GM19238 (cell line): ENCODE measurements around the gene SLC22A23.
A peak's percentile ranks its signal among the peaks of the same experiment; 100 is the strongest.

Source experiments
- DNase-seq: peaks from one replicate; pipeline ENCODE4 v3.0.0; 2011; ENCODE audit warnings: low spot score; ENCODE audit not compliant: insufficient read length

SLC22A23 gene

GRCh38 chr6:3422435-3423070 is 34.3 kb downstream of the SLC22A23 start:
- no peak for DNase-seq

DNA sequence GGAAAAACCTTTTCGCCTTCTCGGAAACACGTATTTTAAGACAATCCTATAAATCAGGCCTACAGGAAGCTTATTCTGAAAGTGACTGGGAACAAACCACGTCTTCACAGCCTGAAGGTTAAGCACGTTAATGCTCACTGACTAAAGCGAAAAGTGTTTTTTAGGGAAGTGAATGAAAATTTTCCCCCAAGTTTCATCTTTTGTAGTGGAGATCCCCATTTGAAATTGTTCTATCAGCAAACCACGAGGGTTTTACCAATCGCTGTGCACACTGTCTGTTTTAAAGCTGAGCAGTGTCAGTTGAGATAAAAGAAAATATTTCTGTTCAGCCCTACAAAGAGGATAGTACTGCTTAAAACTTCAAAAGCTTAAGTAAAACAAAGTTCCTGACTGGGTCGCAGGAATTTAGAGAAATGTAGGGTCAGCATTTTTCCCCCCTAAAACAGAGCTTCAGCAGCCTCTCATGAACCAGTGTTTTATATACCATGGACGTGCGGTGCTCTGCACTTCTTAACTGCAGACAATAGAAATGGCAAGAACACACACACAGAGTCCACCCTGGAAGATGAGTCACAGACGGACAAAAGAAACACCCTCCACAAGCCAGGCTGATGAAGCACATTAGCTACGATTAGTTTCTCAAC is 34.9 kb downstream of the SLC22A23 start:
- no peak for DNase-seq

- DNase-seq: no peak
Observed at GRCh38 chr6:3421143-3421542, 35.7 kb downstream of the SLC22A23 start.

DNA sequence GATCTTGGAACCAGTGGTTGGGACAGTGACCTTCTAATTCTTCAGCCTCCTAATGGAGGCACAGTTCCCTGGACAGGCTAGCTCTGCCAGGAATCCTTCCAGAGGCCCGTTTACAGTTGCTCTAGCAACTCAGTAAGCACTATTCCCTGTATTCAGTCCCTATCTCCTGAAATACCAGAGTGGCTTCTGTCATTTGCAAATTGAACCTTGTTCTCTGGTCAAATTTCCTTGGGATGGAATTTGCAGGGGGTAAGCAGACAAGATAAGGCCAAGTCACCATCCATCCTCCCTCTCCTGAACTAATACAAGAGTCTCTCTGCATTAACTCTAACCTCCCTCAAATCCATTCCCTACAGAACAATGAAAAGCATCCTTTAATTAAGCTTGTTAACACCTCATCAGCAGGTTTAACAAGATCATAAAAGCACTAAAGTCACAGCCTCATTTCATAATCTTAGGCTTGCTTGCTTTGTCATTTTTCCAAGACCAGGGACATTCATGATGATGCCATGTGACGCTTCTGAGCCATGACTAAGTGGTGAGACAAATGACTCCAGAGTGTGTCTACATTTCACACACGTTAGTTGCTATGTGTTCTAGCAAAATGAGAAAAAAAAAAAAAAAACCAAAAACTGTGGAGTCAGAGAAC is 37.1 kb downstream of the SLC22A23 start:
- DNase-seq: no peak

- no peak for DNase-seq
Observed at GRCh38 chr6:3418496-3419060, 38.3 kb downstream of the SLC22A23 start.

- no peak for DNase-seq
Observed at GRCh38 chr6:3417473-3417872, 39.4 kb downstream of the SLC22A23 start.

GRCh38 chr6:3415490-3415889 is 41.4 kb downstream of the SLC22A23 start:
- DNase-seq: no peak

DNA sequence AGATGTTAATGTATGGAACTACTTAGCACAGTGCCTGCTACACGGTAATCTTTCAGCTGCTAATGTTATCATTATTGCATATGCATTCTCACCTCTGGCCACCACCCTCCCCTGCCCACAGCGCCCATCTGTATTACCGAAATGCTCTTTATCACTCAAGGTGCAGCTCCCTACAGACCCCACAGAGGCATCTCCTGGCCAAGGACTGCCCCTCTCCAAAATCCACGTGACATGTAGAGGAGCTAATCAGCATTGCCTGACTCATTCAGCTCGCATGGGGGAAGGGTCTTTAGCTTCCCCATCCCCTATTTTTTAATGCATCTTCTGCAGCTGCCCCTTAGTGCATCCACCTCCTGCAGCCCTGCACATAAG is 41.8 kb downstream of the SLC22A23 start:
- no peak for DNase-seq

GRCh38 chr6:3414327-3415081 is 42.3 kb downstream of the SLC22A23 start:
- DNase-seq: no peak

DNA sequence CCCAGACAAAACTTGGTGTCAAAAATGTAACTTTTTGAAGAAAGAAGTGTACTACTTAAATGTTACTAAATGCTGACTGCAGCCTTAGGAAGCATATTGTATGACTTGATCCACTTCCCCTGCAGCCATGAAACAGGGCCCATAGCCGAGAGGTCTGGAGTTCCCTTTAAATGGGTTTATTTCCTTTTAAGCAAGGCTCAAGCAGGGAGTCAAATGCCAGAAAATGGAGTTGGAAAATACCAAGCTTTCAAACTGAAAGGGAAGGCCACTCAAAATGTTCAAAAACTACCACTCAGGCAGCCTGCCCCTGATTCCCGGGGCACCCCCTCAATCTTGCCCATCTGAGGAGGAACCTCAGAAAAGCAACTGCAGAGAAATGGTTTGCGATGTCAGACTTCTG is 43.3 kb downstream of the SLC22A23 start:
- no peak for DNase-seq

DNA sequence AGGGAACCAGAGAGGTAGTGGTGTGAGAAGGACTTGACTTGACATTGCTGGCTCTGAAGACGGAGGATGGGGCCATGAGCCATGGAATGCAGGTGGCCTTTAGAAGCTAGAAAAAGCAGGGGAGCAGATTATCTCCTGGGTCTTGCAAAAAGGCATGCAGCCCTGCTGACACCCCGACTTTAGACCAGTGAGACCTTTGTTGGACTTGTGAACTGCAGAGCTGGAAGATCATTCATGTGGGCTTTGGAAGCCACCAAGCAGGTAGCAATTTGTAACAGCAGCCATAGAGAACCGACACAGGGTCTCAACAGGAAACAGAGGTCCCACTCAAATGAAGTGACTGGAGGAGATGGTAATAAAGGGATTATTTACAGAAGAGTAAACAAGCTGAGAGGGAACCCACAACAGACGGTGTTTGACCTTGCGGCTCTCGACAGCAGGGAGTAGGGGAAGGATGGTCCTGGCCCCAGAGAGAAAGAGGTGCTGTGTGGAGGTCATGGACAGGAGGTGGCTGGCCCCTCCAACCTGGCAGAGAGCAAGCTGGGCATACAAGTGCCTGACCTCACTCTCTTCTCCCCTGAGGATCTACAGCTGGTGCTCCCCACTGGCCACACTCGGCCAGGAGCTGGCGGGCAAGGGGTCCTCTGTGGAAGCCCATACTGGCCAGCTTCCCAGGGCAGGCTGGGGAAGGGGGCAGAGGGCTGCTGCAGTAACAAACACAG is 43.9 kb downstream of the SLC22A23 start:
- DNase-seq: no peak

DNA sequence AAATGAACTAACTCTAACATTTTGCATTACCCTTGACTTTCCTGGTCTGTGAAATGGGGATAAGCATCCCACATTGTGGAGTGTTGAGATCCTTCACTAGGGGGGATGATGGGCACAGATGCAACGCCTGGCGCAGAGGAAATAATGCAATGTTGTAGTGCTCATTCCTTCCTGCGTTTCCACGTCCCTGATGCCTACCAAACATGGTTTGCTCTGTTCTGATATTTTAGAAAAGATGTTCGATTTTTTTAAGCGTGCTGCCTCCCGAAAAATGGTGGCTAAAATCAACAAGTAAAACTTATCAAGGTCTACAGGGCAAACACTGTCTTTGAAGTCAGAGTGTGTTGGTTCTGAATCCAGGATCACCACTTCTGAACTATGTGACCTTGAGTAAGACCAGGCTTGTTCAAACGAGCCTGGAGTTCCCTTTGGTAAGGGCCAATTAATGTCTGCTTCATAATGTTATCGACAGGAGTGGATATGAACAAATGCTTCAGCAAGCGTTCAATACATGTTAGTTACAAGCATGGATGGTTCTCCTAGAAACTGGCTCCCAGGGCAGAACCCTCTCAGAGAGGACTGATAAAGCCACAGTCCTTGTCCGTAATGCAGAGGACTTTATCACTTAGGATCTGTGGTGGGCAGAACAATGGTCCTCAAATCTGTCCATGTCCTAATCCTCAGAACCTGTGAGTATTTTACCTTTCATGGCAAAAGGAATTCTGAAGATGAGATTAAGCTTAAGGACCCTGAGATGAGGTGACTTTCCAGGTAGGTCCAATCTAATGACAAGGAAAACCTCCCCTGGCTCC is 44.7 kb downstream of the SLC22A23 start:
- DNase-seq: no peak

DNA sequence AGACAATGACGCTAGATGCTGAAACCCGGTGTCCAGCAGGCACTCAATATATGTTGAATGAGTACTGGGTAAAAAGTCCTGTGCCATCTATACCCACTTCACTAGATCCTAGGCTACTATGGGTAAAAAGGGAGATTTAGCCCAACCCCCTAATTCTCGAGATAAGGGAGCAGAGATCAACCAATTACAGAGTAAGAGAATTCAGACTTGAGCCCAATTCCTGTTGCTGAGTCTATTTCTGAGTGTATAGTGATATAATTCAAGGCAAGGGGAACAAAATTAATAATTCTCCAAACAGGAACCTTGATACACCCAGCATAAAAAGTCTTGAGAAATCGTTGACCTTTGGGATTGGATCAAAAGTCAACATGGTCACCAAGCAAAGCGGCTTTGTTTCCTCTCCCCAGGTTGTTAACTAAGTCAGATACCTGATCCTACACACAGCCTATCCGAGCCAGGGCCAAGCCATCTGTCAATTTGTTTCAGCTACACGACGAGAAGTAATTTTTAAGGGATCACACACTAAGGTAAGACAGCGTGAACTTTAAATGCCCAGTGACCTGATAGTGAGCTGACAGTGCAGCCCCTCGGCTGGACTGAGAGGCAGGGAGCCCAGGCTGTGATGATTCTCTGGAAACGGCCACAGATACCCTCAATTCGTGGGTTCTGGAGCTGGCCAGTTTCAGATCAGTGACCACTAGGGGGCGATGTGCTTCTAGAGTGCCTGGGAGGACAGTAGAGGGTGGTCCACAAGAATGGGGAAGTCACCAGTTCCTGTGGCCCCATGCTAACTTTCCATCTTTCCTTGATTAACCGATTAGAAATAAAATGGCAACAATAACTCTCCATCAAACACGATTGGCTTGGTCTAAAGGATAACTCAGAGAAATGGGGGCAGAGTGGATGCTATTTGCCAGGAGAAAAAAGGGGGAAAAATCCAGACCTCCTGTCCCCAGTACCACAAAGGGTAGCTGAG is 46.2 kb downstream of the SLC22A23 start:
- DNase-seq: peak; percentile 29

DNA sequence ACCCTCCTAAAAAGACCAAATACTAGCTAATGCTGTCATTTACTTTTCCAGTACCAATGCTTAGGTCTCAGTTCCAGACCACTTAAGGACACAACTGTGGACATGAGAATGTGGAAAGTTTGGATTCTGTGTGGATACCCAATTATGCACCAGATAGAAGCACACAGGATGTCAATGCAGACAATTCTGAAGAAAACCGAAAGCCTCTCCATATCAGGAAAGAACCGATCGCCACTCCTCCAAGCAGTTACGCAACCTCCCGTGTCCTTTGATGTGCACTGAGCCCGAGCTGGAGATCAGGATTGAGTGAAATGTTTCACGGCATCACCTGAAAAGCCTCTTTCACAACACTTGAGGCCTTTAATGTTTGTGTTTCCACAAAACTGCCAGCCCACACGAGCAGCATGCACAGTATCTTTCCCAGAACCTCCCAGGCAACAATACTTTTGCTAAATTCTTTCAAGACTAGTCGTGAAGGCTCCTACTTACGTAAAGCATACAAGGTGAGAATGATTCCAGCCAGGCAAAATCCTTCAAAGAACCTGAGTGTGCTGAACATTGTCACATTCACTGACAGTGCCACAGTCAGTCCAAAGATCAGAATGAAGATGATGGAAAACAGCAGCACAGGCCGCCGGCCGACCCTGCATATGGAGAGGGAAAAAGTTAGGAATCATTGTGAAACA is 47.0 kb downstream of the SLC22A23 start:
- no peak for DNase-seq

DNA sequence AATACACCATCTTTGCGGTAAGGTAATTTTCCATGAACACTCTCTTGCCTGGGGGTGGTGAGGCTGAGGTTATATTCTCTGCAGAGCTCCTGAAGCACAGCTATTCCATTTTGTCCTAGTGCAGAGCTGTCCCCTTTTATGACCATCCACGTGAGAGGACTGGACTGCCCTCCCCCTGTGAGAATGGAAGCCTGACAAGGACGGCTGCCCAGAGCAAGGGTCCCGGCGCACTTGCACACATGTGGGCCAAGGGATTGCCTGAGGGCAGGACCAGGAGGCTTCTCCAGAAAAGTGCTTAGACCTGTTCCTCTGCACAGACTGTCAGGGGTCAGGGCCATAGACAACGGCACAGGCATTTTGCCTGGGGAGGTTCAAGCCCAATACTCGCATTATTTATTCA is 48.2 kb downstream of the SLC22A23 start:
- no peak for DNase-seq

DNA sequence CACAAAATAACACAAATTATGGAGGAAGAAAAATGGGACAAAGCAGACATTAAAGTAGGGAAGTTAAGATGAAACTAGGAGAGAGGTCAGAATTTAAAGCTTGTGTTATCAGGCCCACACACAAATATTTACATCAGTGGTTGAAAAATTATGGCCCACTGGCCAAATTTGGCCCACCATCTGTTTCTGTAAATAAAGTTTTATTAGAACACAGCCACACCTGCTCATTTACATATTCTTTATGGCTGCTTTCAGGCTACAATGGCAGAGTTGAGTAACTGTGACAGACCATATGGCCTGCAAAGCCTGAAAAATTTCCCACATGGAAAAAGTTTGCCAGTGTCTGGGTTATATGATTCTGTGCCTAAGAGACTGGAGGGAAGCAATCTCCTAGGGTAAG is 49.0 kb downstream of the SLC22A23 start:
- no peak for DNase-seq

- DNase-seq: no peak
Observed at GRCh38 chr6:3406891-3407809, 49.7 kb downstream of the SLC22A23 start.
